ENCODE data around the gene PAX3.

Gene PAX3

DNA sequence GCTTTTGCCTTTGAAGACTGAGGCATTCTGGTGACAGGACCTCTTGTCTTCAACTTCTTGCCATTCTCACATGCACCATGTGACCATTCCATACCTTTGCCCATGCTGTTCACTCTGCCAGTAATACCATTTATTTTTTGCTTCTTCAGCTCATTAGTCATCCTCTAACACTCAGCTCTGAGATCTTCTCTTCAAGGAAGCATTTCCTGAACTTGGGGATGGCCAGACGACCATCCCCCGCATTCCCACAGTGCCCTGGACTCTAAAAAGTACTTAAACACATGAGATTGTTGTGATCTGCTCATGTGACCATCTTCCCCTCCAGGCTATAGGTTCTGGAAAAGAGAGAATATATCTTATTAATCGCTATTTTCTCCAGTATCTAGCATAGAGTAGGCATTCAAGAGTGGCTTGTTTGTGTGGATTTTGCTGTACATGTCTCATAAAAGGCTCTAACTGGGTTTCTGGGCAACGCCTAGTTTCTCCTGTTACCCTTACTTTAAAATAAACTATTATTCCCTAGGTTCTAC is 33.9 kb downstream of the PAX3 start:
- DNase-seq = no peak

DNA sequence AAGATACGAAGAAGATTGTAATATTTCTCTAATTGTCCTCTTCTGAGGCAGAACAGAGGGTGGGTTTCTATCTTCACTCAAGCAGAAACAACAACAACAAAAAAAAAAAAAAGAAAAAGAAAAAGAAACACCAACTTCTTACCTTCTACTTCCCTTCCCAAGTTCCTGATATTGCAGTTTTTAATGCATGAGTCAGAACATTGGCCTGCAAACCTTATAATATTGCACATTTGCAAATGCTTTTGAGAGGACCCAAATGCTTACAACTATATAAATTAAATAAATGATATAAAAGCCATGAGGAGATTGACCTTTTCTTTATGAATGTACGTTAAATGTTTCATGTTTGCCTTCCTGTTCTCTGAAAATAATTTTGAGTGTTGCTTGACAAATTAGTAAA is 37.3 kb downstream of the PAX3 start:
- no peak for DNase-seq

DNA sequence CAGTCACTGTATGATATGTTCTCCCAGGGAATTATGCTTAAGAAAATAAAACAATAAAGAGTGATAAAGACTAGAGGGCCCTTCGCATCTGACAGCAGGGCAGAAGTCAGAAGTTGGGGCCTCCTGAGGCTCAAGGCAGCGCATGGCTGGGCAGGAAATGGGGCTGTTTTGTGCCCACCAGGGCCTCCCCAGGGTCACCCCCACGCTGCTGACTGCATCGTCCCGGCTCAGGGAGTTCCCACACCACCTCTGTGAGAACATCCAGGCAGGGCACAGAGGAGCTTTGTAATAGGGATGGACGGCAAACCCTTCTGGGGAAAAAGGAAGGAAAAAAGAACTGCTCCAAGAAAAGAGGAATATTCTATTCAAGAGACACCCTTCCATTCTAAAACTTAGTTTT is 41.2 kb downstream of the PAX3 start:
- no peak for DNase-seq

DNA sequence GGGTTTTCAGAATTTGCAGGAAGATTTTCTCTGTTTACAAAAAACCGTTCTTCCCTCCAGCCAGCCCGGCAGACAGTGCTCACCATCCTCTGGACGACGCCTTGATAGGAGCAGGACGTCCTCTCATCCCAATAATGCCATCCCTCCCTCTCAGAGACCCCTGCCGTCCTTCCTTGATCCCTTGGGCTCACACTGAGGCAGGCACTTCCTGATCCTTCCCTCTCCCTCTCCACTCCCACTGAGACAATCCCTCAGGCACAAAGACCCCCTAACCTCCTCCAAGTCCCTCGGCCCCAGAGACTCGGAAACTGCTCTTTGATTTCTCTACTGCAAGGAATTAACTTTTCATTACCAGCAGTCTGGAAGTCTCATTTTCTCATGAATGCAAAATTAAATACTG is 42.5 kb downstream of the PAX3 start:
- no peak for DNase-seq

DNA sequence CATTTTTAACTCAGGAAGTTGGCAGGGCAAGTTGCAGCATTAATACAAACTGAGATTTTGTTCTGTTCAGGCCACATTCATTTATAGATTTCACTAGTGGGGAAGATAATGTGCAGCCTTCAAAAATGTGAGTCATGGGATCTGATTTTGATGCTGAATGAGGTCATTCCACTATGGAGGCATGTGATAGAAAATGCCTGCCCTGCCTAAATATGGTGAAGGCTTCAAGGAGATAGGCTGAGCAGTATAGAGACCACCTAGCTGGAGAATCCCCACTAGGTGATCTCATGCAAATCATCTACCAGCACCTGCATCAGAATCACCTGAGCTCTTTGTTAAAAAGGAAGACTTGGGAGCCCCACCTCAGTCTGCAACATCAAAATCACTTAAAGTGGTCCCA is 43.7 kb downstream of the PAX3 start:
- DNase-seq = no peak

DNA sequence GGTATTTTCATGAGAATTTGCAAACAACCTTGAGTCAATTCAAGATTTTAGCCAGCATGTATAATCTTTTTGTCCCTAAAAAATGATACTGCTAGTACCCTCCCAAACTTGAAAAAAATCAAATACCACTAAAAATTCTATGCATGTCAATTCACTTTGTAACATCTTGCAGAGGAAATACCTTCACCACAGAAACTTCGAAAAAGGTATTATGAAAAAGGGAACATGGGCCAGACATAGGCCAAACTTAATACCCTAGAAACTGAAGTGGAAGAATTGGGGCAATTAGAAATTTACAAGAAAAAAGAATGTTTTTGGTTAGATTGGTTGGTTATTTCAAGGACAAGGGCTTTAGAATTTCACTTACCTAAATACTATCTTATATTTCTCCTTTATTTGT is 48.5 kb downstream of the PAX3 start:
- DNase-seq = no peak

DNA sequence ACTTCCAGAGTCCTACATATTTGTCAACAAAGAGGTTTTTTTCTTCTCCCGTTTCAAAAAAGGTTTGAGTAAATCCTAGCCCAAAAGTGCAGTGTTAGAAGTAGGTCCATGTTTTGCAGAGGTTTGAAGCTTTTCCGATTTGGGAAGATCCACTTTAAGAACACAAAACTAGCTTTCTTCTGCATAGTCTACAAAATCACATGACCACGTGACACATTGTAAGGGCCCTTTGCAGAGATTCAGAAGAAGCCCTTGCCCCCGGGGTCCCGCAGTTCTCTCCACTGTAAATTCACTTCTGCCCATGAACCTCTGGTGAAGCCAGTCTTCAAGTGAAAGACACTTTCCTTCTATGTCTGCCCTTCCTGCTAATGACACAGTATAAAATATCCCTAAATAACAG is 49.4 kb downstream of the PAX3 start:
- DNase-seq = no peak

DNA sequence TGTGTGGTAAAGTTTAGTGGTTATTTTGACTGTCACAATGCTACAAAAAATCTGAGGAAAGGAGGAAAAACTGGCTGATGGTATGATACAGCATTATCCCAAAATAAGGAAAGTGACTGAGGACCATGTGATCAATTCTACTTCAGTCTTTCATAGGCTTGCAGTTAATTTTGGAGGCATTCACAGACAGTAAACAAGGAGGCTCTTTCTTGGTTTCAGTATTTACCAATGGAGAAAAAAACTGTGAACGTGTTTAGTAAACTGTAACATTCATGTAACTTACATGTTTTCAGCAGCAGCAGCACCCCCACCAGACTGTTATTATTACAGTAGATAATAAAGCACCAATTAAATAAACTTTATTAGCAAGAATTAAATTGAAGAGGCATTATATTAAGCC is 50.0 kb downstream of the PAX3 start:
- DNase-seq = no peak

DNA sequence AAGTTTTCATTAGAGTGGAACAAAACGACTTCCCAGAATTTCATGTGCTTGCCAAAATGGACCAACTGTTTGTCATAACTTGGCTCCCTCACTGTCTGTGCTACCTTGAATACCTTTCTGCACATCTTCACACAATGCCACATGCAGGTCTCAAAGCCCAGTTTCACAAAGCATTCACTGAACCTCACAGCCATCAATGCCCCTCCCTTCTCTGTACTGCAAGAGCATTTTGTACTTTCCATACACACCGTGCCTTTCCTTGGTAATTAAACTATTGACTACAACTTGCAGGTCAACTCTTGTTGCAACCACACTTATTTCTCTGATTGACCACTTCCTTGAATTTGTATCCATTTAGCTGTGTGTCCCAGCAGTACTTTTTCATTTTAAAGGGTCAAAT is 50.5 kb downstream of the PAX3 start:
- no peak for DNase-seq

DNA sequence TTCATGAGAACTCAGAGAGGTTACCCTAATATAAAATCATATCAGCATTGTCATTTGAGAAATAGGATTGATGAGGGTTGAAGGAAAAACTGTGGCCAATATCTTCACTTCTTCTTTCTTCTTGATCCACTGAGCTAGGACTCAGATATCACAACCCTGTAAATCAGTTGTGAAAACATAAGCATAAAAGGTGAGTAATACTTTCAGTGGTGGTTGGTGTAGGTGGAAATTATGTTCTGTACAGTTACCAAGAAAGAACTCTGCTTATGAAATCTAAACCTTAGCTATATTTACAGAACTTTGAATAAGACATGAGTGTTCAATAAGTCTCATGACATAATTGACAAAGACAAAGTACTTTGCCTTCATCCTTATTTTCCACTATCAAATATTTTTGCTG is 56.3 kb downstream of the PAX3 start:
- DNase-seq = no peak

DNA sequence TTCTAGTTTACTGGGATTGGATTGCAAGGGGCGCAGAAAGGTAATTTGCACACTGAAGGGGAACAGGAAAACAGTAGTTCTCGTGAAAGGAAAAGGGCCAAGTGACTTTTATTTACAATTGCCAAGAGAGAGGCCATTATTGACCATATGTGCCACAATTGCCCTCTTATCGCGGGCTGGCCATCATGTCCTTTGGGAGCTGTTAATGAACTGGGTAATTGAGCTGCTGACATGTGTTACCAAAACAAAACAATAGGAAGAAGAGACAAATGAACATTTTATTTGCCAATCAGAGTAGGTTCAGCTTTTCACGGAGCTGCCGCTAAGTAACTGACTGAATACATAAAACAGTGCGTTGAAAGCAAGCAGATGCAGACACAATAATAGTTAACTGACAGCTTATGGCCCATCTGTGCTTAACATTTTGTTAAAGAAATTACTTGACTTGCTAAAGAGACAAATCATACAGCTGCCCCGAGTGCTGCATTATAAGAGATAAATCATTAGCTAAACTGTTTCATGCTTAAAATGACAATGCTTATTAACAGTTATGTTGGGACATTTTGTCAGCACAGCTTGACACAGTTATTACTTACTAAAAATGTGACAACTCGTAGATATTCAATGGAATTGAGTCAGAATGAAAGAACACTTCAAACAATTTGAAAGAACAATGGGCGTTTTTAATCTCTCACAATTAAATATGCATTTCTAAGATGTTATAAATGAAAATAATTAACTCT is 57.5 kb downstream of the PAX3 start:
- DNase-seq = no peak

DNA sequence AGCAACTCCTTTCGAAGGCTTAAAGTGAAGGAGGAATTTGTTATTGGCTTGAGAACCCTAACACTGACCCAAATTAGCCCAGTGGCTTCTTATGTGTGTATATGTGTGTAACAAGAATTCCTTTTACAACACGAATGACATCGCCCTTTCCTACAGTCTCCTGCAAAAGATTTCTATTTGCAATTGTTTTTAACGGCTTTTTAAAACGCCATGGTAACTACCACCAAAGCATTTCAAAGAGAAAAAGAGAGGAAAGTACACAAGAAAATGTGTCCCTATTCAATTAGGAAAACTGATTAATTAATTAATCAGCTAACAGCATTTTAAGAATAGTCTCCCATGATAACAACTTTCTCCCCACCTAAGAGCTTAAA is 58.1 kb downstream of the PAX3 start:
- DNase-seq = no peak

DNA sequence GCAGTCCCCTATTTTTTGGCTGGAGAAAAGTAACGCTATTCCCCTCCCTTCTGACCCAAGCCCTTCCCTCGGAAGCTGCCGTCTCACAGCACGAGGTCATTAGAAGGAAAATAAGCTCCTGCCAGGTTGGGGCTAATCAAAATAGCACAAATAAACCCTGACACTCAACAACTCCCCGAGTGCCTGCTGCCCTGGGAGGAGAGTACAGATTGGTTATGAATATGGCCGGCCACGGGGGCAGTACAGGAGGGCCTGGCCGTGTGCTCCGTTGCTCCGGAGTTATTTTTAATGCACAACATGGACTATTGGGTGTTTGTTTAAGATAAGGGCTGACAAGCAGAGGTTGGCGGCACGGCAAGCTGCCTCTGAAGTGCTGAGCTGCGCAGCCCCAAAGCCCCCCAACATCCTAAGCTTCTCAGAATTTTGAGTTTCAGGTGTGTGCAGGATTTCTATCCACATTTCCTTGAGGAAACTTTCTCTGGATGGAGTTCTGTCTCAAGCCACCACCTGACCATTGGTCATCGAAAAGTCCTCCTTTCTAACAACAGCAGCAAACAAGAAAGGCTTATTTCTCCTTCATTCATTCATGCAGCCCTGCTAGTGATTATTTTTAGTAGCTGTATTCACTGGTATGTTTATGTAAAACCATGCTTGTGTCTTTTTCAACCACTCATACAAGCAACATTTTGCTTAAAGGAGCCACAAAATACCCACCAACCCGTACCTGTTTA is 58.7 kb downstream of the PAX3 start:
- DNase-seq = no peak

DNA sequence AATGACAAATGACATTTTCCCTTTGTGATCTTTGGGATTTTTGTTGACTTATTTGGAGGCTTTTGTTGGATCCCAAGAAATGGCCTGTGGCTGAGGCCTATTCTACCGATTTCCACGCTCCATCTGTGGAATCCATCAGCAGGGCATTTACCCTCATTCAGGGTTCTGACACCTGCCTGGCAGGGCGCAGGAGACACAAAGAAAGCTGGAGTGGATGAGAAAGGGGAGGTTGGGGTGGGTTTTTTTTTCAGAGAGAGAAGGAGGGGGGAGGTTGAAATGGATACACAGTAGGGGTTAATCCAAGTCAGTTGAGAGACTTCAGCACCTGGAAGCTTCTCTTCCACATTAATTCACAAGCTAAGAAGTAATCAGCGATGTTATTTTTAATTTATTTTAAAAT is 59.7 kb downstream of the PAX3 start:
- DNase-seq = no peak

DNA sequence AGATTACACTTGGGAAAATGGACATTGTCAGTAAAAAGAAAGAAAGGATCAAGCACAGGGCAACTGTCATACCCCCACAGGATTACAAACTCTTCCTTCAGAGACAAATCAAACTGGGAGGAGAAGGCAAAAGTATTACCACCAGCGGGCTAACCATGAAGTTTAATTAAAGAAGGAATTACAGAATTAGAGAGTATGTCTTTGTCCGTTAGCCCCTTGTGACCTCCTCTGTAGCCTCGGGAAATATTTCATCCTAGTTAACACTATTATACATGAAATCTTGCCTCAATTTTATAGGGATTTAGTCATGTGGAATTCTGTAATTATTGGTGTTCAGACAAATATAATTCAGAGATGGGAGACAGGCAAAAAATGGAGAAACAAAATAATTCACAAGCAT is 60.7 kb downstream of the PAX3 start:
- DNase-seq = no peak

DNA sequence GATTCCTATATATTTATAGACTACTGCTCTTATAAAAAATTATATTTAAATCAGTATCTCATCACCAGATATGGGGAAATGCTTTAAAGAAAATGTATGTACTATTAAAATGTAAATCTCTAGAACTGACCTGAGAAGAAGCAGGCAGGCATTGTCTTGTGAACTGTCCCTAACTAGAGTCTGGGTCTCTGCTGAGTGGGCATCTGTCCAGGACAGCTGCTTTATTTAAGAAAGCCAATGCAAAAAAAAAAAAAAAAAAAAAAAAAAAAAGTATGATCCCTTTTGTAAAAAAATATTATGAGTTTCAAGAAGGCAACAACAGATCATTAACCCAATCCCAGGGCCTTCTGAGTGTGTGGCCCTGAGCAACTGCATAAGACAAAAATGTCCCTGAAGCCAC is 66.0 kb downstream of the PAX3 start:
- DNase-seq = no peak

DNA sequence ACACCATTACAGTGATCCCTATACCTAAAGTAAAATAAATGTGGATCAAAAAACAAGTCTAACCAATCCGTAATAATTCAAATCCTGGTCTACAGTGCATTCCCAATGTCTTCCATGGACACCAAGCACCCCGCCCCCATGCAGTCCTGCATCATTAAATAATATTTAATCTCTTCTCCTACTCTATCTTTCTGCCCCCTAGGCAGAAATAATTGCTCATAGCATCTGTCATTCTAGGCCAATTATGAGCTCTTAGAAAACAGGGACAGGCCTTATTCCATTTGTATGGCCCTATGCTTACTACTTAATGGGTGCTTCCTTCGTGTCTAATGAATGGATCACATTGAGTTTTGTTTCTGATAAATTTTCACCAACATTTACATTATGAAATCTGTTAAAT is 66.4 kb downstream of the PAX3 start:
- no peak for DNase-seq

DNA sequence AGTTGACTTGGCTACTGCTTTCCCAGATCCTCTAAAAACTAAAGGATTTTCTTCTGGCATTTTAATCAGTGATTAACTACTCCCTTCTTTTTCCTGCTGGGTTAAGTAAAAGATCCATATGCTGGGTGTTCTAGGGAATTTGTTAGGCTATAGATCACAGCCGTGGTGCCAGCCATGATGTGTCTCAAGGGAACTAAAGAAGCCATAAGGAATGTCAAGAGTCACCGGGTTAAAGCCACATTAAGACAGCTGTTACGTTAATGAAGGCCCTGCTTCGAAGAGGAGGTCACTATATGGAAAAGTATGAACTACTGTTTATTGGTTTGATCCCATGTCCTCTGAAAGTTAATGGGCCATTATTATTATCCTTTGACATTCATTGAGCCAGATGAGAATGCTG is 70.7 kb downstream of the PAX3 start:
- no peak for DNase-seq

DNA sequence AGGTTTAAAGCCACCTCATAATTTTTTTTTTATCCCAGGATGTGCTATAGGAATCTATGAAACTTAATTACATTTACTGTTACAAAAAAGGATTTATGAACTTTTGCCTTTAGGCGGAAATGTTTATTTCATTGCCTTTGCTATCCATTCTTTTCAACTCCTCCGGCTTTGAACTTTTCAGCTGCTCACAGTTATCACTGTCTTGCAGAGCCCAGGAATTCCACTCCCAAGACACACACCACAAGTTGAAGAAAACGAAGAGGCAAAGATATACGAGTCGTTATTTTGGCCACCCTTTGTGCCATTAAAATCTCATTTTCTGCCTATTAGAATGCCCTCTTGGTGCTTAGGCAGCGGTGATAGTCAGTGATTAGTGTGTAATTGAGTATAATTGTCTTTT is 80.0 kb downstream of the PAX3 start:
- no peak for DNase-seq

DNA sequence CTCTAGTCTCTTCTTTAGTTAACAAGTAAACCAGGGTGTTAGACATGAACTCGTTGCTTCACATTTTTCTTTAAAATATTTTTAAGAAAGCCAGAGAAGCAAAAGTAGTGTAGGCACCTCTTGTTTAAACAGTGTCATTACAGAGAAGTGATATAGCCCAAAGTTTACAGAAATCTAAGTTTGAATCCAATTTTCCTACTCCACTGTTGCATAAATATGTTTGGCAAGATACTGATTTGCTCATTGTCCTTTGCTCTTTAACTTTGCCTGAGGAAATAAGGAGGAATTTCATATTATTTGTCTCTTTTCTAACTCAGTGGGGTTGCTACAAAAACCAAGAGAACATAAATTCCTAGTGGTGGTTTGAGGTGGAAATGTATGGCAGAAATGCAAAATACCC is 81.1 kb downstream of the PAX3 start:
- DNase-seq = no peak

DNA sequence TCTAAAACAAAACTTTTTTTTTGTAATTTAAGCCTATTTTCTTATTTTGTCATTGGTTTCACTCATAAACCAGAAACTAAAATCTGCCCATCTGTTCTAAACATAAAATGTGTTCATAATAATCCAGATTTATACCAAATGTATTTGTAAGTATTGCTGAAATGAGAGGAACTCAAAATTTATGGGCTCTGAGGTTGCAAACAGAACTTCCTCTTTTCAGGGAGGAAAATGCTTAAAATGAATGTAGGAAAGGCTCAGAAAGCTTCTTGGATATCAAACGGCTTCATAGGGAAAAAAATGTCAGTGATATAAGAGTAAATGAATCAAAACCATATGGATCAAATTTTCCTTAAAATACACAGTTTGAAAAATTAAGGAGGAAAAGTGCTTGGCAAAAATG is 83.9 kb downstream of the PAX3 start:
- no peak for DNase-seq

DNA sequence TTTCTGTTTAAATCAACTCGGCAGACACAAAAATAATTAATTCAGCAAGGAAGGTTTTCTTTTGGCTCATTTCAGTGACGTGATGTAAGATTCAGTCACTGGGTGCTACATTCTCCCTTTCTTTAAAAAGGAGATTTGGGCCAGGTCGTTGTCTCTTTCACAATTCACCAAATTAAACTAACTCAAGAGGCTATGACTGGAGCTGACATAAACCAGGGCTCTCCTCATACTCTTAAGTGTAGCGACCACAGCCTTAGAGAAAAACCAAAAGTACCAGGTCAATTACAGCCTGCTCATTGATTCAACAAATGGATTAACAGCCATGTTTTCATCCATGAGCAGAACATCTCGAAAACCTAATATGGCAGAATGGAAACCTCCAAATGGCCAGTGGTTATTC is 85.7 kb downstream of the PAX3 start:
- DNase-seq = no peak

DNA sequence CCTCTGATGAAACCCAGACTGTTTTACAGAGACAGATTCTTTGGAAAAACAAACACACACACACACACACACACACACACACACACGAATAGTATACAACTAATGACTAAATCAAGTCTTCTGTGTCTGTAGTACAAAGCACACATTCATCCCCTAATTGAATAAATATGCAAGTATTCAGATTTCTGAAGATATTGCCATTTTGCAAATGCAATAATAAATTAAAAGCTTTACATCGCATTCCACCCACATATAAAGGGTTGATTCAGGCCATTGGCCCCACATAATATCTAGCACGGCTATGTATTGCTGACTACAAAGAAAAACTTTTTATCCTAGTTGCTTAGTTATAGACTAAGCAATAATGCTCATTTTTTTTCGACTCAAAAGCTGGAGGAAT is 86.2 kb downstream of the PAX3 start:
- no peak for DNase-seq

DNA sequence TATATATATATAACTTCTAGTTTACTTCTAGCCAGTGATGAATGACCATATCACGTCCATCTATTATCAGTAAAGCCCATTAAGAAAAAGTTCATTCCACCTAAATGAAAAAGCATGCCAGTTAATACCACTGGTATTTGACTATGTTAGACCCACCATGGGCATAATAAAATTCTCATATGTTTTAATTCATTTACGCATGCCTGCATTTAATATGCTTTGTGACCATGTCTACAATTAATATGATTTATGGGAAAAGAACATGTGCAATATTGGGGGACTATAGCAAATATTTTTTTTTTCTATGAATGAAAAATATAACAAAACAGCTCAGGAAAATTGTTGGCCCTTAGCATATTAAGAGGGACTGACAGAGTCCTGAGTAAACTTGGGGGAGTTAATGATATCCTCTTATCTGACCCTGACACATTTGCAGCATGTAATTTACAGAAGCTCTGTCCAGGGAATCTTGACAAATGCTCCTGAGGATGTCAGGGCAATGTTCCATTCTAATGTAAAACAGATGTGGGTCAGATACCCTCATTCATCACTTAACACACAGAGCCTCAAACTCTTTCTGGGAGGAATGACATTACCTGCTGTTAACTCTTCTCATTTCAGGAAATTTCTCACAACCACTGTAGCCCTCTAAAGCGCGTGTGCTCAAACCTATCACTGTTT is 90.6 kb downstream of the PAX3 start:
- DNase-seq = no peak
